IPS DF 4.7 (cell line): ENCODE measurements around the gene MYH7B.

Experiments
- DNase-seq: peaks from one replicate; pipeline ENCODE4 v3.0.0-alpha.2; 2013; ENCODE audit warnings: low spot score; ENCODE audit errors: extremely low read depth

MYH7B gene

GRCh38 chr20:34974246-34974645, 18.6 kb downstream of the MYH7B start:
- DNase-seq: no peak

GRCh38 chr20:34976286-34976685, 20.6 kb downstream of the MYH7B start:
- no peak for DNase-seq

- no peak for DNase-seq
These were observed 21.9 kb downstream of the MYH7B start for GRCh38 chr20:34977365-34978091.

GRCh38 chr20:34978092-34978744, 22.6 kb downstream of the MYH7B start:
- DNase-seq: no peak

- DNase-seq: peak; percentile 30
These were observed 23.9 kb downstream of the MYH7B start for GRCh38 chr20:34979366-34980153.

GRCh38 chr20:34980543-34981233, 25.0 kb downstream of the MYH7B start:
- no peak for DNase-seq

- DNase-seq: no peak
These were observed 26.8 kb downstream of the MYH7B start for GRCh38 chr20:34982270-34983088.

- DNase-seq: no peak
These were observed 27.6 kb downstream of the MYH7B start for GRCh38 chr20:34983089-34983820.

- peak; percentile 44 for DNase-seq
These were observed 28.5 kb downstream of the MYH7B start for GRCh38 chr20:34983995-34984735.

- DNase-seq: no peak
These were observed 29.1 kb downstream of the MYH7B start for GRCh38 chr20:34984756-34985261.

- DNase-seq: no peak
These were observed 30.0 kb downstream of the MYH7B start for GRCh38 chr20:34985461-34986310.

- DNase-seq: no peak
These were observed 30.9 kb downstream of the MYH7B start for GRCh38 chr20:34986311-34987287.

- DNase-seq: no peak
These were observed 31.9 kb downstream of the MYH7B start for GRCh38 chr20:34987288-34988190.

GRCh38 chr20:34988191-34988540, 32.5 kb downstream of the MYH7B start:
- no peak for DNase-seq

GRCh38 chr20:34989118-34989517, 33.5 kb downstream of the MYH7B start:
- no peak for DNase-seq

GRCh38 chr20:34989670-34990069, 34.0 kb downstream of the MYH7B start:
- no peak for DNase-seq
